ENCODE data around the gene DYNLT3.
A peak's percentile ranks its signal among the peaks of the same experiment; 100 is the strongest.

Gene DYNLT3
- total RNA-seq, result 29.5 to 79.6 (median 37.4) reads per million in 9 experiments

GRCh38 chrX:37846934-37847732, at the start of gene DYNLT3:
Gene DYNLT3 (minus strand): TSS chrX:37847571. CDS start chrX:37847510, 61 bp downstream.
- H3K4me1 Mint-ChIP-seq (ENCODE audit: low read depth in 2 of 2), result peaks cover 8 to 24% of the 10 kb centered on the region in 2 donors
- H3K27me3 Mint-ChIP-seq, result no peaks in the 10 kb centered on the region
- peaks cover 9% of the 10 kb centered on the region for H3K36me3 Mint-ChIP-seq (ENCODE audit: insufficient read depth)
- peak within 1 kb of the TSS; percentile 75 to 83 for H3K4me3 Mint-ChIP-seq
- H3K9me3 Mint-ChIP-seq, result no peaks in the 10 kb centered on the region
- peak; percentile 67 to 72 (median 70) for DNase-seq
- peak within 1 kb of the TSS; percentile 93 to 96 for H3K27ac Mint-ChIP-seq
- peak; percentile 97 for ATAC-seq (replicated peaks)

DNA sequence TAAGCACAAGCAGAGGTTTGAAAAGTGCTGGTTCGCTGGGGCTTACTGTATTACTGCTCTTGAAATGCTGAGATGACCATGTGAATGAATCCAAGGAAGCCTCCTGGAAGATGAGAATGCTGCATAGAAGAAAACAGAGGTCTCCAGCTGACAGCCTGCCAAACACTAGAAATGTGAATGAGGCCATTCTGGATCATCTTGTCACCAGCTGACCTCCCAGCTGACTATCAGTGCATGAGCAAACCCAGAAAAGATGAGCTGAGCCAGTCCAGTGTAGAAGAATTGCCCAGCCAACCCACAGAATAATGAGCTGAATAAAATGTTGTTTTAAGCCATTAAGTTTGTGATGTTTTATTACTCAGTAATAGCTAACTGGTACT, 49.1 kb upstream of the DYNLT3 start:
- DNase-seq, result no peak
- H3K27me3 Mint-ChIP-seq, result peaks cover 0 to 20% of the 10 kb centered on the region in 2 donors
- H3K4me1 Mint-ChIP-seq (ENCODE audit: low read depth in 2 of 2), result no peaks in the 10 kb centered on the region
- H3K36me3 Mint-ChIP-seq (ENCODE audit: insufficient read depth), result no peaks in the 10 kb centered on the region
- H3K9me3 Mint-ChIP-seq, result no peaks in the 10 kb centered on the region
- no peak overlapping the region for H3K4me3 Mint-ChIP-seq
- H3K27ac Mint-ChIP-seq, result no peak overlapping the region
- ATAC-seq (replicated peaks), result no peak

DNA sequence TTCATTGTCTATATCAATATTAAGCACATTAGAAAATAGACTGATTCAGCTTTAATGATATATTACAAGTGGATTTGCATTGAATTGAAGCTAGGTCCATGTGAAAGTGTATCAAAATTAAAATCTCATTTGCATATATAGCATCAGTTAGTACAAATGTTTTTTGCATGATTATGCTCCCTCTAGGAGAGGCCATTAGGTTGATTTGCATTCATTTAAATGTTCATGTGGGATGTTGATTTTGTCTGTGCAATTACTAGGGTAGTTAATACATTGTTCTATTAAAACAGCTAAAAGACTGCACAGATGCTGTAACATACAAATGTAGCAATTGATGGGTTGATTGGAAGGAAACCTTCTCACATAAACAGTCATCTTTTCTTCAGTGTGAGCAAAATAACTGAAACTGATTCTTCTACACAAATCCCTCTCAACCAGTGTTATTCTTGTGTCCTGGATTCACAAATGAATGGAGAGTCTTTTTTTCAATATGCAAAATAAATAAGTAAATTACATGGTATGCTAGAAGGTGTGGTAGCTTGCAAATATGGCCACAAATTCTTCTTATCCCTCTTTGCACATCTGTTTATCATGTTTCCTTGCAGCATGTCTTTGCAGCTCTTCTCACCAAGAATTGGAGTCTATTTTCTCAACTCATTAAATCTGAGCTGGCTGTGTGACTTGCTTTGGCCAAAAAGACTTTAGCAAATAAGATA, 48.6 kb upstream of the DYNLT3 start:
- Mint-ChIP-seq H3K27me3 (peaks cover 0 to 20% of the 10 kb centered on the region in 2 donors), H3K9me3 (no peaks in the 10 kb centered on the region), H3K4me1 (ENCODE audit: low read depth in 2 of 2) (no peaks in the 10 kb centered on the region), H3K4me3 (no peak overlapping the region), H3K36me3 (ENCODE audit: insufficient read depth) (no peaks in the 10 kb centered on the region), H3K27ac (no peak overlapping the region)
- ATAC-seq (replicated peaks) (no peak), DNase-seq (no peak)

- DNase-seq (no peak), ATAC-seq (replicated peaks) (no peak)
- no peak overlapping the region for H3K4me3 Mint-ChIP-seq
- H3K27me3 Mint-ChIP-seq, result peaks cover 0 to 20% of the 10 kb centered on the region in 2 donors
- no peak overlapping the region for H3K27ac Mint-ChIP-seq
- H3K9me3 Mint-ChIP-seq, result no peaks in the 10 kb centered on the region
- H3K36me3 Mint-ChIP-seq (ENCODE audit: insufficient read depth), result no peaks in the 10 kb centered on the region
- H3K4me1 Mint-ChIP-seq (ENCODE audit: low read depth in 2 of 2), result no peaks in the 10 kb centered on the region
Observed at GRCh38 chrX:37894725-37895124, 47.4 kb upstream of the DYNLT3 start.

- no peak for DNase-seq
- Mint-ChIP-seq H3K4me1 (ENCODE audit: low read depth in 2 of 2) (no peaks in the 10 kb centered on the region), H3K36me3 (ENCODE audit: insufficient read depth) (no peaks in the 10 kb centered on the region)
Observed at GRCh38 chrX:37888010-37888409, 40.6 kb upstream of the DYNLT3 start.

GRCh38 chrX:37887347-37887746, 40.0 kb upstream of the DYNLT3 start:
- ATAC-seq (replicated peaks) (no peak), DNase-seq (no peak)
- Mint-ChIP-seq H3K27me3 (peaks cover 1 to 5% of the 10 kb centered on the region in 2 donors), H3K9me3 (no peaks in the 10 kb centered on the region), H3K27ac (no peak overlapping the region), H3K4me1 (ENCODE audit: low read depth in 2 of 2) (no peaks in the 10 kb centered on the region), H3K4me3 (no peak overlapping the region), H3K36me3 (ENCODE audit: insufficient read depth) (peaks cover 2% of the 10 kb centered on the region)

More at GRCh38 chrX:37888010-37888409, 40.6 kb upstream of the DYNLT3 start:
- Mint-ChIP-seq H3K9me3 (no peaks in the 10 kb centered on the region), H3K27ac (no peak overlapping the region), H3K4me3 (no peak overlapping the region), H3K27me3 (no peaks in the 10 kb centered on the region)
- no peak for ATAC-seq (replicated peaks)

DNA sequence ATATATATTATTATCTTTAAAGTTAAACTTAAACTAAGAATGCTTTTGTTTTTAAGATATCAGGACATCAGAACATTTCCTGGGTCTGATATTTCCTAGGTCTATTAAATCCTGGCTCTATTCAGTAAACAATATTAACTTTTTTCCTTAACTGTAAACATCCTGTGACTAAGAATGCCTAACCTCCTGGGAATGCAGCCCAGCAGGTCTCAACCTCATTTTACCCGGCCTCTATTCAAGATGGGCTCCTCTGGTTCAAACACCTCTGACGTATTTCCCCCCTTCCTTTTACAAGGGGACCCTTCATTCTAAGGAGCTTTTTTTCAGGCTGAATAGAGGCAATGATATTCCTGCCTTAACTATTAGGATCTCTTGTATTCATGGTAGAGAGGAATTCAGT, 35.8 kb upstream of the DYNLT3 start:
- Mint-ChIP-seq H3K27me3 (peaks cover 12 to 16% of the 10 kb centered on the region in 2 donors), H3K36me3 (ENCODE audit: insufficient read depth) (peaks cover 2% of the 10 kb centered on the region)

DNA sequence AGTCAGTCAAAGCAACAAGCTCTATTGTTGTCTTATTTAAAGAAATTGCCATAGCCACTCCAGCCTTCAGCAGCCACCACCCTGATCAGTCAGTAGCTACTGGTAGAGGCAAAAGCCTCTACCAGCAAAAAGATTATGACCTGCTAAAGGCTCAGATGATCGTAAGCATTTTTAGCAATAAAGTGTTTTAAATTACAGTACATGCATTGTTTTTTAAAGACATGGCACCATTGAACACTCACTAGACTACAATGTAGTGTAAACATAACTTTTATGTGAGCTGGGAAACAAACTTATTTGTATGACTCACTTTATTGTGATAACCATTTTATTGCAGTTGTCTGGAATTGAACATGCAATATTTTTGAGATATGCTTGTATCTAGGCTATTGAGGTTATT, 32.3 kb upstream of the DYNLT3 start:
- no peak overlapping the region for H3K27ac Mint-ChIP-seq
- H3K4me3 Mint-ChIP-seq, result no peak overlapping the region
- DNase-seq, result no peak
- peaks cover 12 to 20% of the 10 kb centered on the region in 2 donors for H3K27me3 Mint-ChIP-seq
- H3K36me3 Mint-ChIP-seq (ENCODE audit: insufficient read depth), result peaks cover 2% of the 10 kb centered on the region
- no peak for ATAC-seq (replicated peaks)
- no peaks in the 10 kb centered on the region for H3K4me1 Mint-ChIP-seq (ENCODE audit: low read depth in 2 of 2)
- H3K9me3 Mint-ChIP-seq, result no peaks in the 10 kb centered on the region

More for the DNA sequence above, 35.8 kb upstream of the DYNLT3 start:
- H3K9me3 Mint-ChIP-seq, result no peaks in the 10 kb centered on the region
- DNase-seq, result no peak
- no peak overlapping the region for H3K4me3 Mint-ChIP-seq
- no peak overlapping the region for H3K27ac Mint-ChIP-seq
- ATAC-seq (replicated peaks), result no peak
- H3K4me1 Mint-ChIP-seq (ENCODE audit: low read depth in 2 of 2), result no peaks in the 10 kb centered on the region

GRCh38 chrX:37876716-37877115, 29.3 kb upstream of the DYNLT3 start:
- H3K27ac Mint-ChIP-seq, result no peak overlapping the region

GRCh38 chrX:37875675-37876074, 28.3 kb upstream of the DYNLT3 start:
- DNase-seq (no peak), ATAC-seq (replicated peaks) (no peak)
- Mint-ChIP-seq H3K9me3 (no peaks in the 10 kb centered on the region), H3K27me3 (peaks cover 0 to 18% of the 10 kb centered on the region in 2 donors), H3K27ac (no peak overlapping the region), H3K4me3 (no peak overlapping the region), H3K4me1 (ENCODE audit: low read depth in 2 of 2) (no peaks in the 10 kb centered on the region), H3K36me3 (ENCODE audit: insufficient read depth) (no peaks in the 10 kb centered on the region)

More at GRCh38 chrX:37876716-37877115, 29.3 kb upstream of the DYNLT3 start:
- ATAC-seq (replicated peaks) (no peak), DNase-seq (no peak)
- no peaks in the 10 kb centered on the region for H3K4me1 Mint-ChIP-seq (ENCODE audit: low read depth in 2 of 2)
- peaks cover under 1 to 13% of the 10 kb centered on the region in 2 donors for H3K27me3 Mint-ChIP-seq
- no peaks in the 10 kb centered on the region for H3K9me3 Mint-ChIP-seq
- no peaks in the 10 kb centered on the region for H3K36me3 Mint-ChIP-seq (ENCODE audit: insufficient read depth)
- no peak overlapping the region for H3K4me3 Mint-ChIP-seq

DNA sequence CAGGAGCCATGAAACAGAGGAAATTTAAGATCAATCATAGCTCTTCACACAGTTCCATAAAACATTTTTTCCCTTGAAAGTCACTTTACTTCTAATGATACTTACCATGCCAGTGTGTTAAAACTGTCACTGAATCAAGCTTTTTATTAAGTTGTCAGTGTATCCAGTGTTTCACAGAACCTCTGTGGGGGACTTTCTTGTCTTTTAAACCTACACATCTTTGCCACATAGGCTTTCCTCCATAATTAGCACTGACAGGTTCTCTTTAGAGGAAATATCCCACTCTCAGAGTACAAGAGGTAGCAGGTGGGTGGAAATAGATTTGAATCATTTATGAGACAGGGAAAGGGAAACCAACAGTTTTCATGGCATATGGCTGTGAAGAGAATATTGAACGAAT, 25.8 kb upstream of the DYNLT3 start:
- Mint-ChIP-seq H3K4me1 (ENCODE audit: low read depth in 2 of 2) (no peaks in the 10 kb centered on the region), H3K36me3 (ENCODE audit: insufficient read depth) (no peaks in the 10 kb centered on the region), H3K4me3 (no peak overlapping the region), H3K27ac (no peak overlapping the region), H3K27me3 (peaks cover 0 to 20% of the 10 kb centered on the region in 2 donors), H3K9me3 (no peaks in the 10 kb centered on the region)
- ATAC-seq (replicated peaks) (no peak), DNase-seq (no peak)

DNA sequence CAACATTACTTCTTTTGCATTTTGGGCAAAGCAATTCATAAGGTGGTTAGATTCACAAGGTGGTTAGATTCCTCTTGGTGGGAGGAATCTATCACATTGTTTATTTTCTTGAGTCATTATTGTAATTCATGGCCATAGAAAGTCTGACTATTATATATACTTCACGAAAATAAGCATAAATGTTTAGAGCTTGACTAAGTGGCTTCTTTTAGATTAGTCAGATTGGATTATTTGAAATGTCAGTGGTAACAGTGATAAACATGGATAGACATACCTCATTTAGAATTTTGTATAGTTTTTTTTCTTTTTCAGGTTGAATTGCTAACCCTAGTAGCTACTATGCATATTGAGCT, 24.9 kb upstream of the DYNLT3 start:
- Mint-ChIP-seq H3K27me3 (peaks cover 0 to 16% of the 10 kb centered on the region in 2 donors), H3K27ac (no peak overlapping the region), H3K4me3 (no peak overlapping the region), H3K4me1 (ENCODE audit: low read depth in 2 of 2) (peaks cover 0 to 3% of the 10 kb centered on the region in 2 donors), H3K36me3 (ENCODE audit: insufficient read depth) (no peaks in the 10 kb centered on the region), H3K9me3 (no peaks in the 10 kb centered on the region)
- DNase-seq (no peak), ATAC-seq (replicated peaks) (no peak)

DNA sequence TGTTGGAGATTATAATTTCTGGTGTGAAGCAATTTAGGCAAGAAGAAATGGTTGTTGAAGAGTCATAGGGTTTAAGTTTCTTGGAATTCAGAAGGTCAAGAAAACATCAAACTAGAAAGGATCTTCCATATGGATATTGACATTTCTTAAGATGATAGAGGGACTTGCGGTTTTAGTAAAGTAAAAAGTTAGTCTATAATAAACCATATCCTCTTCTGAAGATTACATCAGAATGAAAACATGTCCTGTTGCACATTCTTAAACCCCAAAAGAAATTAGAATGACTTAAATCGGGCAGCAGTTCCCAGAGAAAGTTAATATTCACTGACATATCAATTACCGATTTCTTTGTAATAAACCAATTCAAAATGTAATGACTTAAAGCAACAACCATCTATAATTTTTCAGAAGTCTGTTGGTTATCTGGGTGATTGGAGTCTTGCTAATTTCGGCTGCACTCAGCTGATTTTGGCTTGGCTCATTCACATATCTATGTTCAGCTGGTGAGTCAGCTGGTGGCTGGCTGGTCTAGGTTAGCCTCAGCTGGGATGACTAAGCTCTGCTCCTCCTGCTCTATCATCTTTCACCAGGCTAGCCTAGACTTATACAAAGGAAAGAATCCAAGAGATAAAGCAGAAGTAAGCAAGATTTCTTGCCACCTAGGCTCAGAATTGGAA, 24.4 kb upstream of the DYNLT3 start:
- ATAC-seq (replicated peaks) (no peak), DNase-seq (no peak)

More for the DNA sequence above, 24.4 kb upstream of the DYNLT3 start:
- Mint-ChIP-seq H3K4me1 (ENCODE audit: low read depth in 2 of 2) (peaks cover 0 to 3% of the 10 kb centered on the region in 2 donors), H3K27ac (no peak overlapping the region), H3K4me3 (no peak overlapping the region), H3K9me3 (no peaks in the 10 kb centered on the region), H3K27me3 (peaks cover 0 to 16% of the 10 kb centered on the region in 2 donors), H3K36me3 (ENCODE audit: insufficient read depth) (no peaks in the 10 kb centered on the region)

All from effector memory CD8-positive, alpha-beta T cell (primary cell).